ENCODE results near the gene BCDIN3D.

DNA sequence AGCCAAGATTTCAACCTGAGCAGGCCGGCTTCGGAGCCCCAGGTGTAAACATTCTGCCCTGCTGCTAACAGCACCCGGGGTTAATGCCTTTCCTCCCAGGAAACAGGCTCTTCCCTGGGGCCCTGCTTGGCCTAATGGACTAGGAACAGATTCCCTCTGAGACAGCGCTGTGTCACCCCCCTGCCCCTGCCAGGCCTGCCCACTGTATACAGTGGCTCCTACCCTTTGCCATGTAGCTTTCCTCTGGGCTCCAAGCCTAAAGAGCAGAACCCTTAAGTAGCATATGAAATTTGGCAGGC lies 28.3 kb upstream of the BCDIN3D start:
- TF ChIP-seq, protein P1, sequence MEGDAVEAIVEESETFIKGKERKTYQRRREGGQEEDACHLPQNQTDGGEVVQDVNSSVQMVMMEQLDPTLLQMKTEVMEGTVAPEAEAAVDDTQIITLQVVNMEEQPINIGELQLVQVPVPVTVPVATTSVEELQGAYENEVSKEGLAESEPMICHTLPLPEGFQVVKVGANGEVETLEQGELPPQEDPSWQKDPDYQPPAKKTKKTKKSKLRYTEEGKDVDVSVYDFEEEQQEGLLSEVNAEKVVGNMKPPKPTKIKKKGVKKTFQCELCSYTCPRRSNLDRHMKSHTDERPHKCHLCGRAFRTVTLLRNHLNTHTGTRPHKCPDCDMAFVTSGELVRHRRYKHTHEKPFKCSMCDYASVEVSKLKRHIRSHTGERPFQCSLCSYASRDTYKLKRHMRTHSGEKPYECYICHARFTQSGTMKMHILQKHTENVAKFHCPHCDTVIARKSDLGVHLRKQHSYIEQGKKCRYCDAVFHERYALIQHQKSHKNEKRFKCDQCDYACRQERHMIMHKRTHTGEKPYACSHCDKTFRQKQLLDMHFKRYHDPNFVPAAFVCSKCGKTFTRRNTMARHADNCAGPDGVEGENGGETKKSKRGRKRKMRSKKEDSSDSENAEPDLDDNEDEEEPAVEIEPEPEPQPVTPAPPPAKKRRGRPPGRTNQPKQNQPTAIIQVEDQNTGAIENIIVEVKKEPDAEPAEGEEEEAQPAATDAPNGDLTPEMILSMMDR (IDR thresholded peaks at IDR 0.05): no peak
- TF ChIP-seq EZH2 (IDR thresholded peaks at IDR 0.05): no peak
